Lung microvascular endothelial cell (primary cell): Measurements from ENCODE around the gene ASCL4. TPM values are rescaled to one million over a fixed set of nuclear protein-coding genes. Genes with fewer than 3 reads are reported as not detected.

ENCODE experiments used
- total RNA-seq: library from RNA; depleted of rRNA; stranded (reverse); fragments of >200 nt; gene quantifications from 2 replicates; pipeline ENCODE4 v1.2.1, GENCODE V29; 2014

Gene ASCL4
- total RNA-seq, 1 donor from 2014 or later = not detected

Other genes with a start within 250 kb of the ASCL4 start
- gene PWP1, start 88.9 kb upstream of the ASCL4 start, total RNA-seq = 49.2 and 51.4 TPM in 2 replicates
- 11.8 and 19.2 TPM in 2 replicates for gene PRDM4, start 13.6 kb upstream of the ASCL4 start, total RNA-seq